Epithelial cell of prostate (primary cell): ENCODE results near the gene ELL3.
"Not testable (repeated sequence)": the region's sequence is repeated elsewhere in the genome, so short reads cannot be mapped to it uniquely, and the experiment has no call there.

Experiments
- DNase-seq: peaks from one replicate; pipeline ENCODE4 v3.0.0-alpha.2; 2011; ENCODE audit warnings: low read depth, low spot score
- H3K27ac ChIP-seq: fragments of 450-650 bp; 2 replicates; pipeline ENCODE4 v1.5.1; 2017; ENCODE audit warnings: mild to moderate bottlenecking

The ELL3 gene

GRCh38 chr15:43735416-43735815 is 41.4 kb downstream of the ELL3 start:
- DNase-seq = no peak
- H3K27ac ChIP-seq = no peak overlapping the region

GRCh38 chr15:43728053-43728725 is 48.6 kb downstream of the ELL3 start:
- not testable (repeated sequence) for DNase-seq, H3K27ac ChIP-seq

- not testable (repeated sequence) for H3K27ac ChIP-seq, DNase-seq
These were observed 50.5 kb downstream of the ELL3 start for GRCh38 chr15:43726306-43726705.

- H3K27ac ChIP-seq = no peak overlapping the region
- DNase-seq = no peak
These were observed 53.6 kb downstream of the ELL3 start for GRCh38 chr15:43723151-43723550.
